CD8-positive, alpha-beta memory T cell (primary cell): ENCODE measurements around the gene RNF220. TPM values are rescaled to one million over a fixed set of nuclear protein-coding genes. Genes with fewer than 3 reads are reported as not detected.

Experiments
- CTCF ChIA-PET: fragments of 350-600 bp; sonication (Branson Sonifier 250); formaldehyde crosslinking; loops from one replicate; lab custom pipeline; 2021; ENCODE audit warnings: antibody characterized with exemption; lab: Charles Lee
- POLR2A ChIA-PET: fragments of 350-600 bp; sonication (Branson Sonifier 250); formaldehyde crosslinking; loops from one replicate; lab custom pipeline; 2021; ENCODE audit warnings: antibody characterized with exemption; lab: Charles Lee
- DNase-seq, 5 donors: peaks; one replicate each; pipeline versions ENCODE4 v3.0.0 to v3.0.0-alpha.2; 2020 to 2022; ENCODE audit warnings: mixed read lengths in 1 of 5
- H3K27ac ChIP-seq: one replicate; pipeline ENCODE4 v1.7.0; 2013; ENCODE audit warnings: low read depth, mild to moderate bottlenecking, low read length, moderate library complexity
- H3K27me3 ChIP-seq: 2 replicates; pipeline ENCODE4 v1.7.0; 2013; ENCODE audit warnings: low read length, mild to moderate bottlenecking; ENCODE audit not compliant: insufficient read depth, poor library complexity, severe bottlenecking
- H3K36me3 ChIP-seq: 2 replicates; pipeline ENCODE4 v1.7.0; 2013; ENCODE audit warnings: mild to moderate bottlenecking, low read length, moderate library complexity; ENCODE audit not compliant: insufficient read depth
- H3K4me1 ChIP-seq: 2 replicates; pipeline ENCODE4 v1.7.0; 2013; ENCODE audit warnings: mild to moderate bottlenecking, low read length, moderate library complexity; ENCODE audit not compliant: insufficient read depth
- H3K4me3 ChIP-seq: 2 replicates; pipeline ENCODE4 v1.7.0; 2013; ENCODE audit warnings: mild to moderate bottlenecking, low read length
- H3K9me3 ChIP-seq: 2 replicates; pipeline ENCODE4 v1.7.0; 2013; ENCODE audit warnings: mild to moderate bottlenecking, low read length
- H3K27ac Mint-ChIP-seq, 8 donors: one replicate each; pipeline ENCODE4 v1.8.0; 2020 to 2021; ENCODE audit warnings: mixed read lengths in 8 of 8, mild to moderate bottlenecking in 6 of 8, inconsistent platforms in 3 of 8, moderate library complexity in 3 of 8
- H3K27me3 Mint-ChIP-seq, 2 donors: one replicate each; pipeline ENCODE4 v1.8.0; 2020 to 2021; ENCODE audit warnings: mixed read lengths in 2 of 2, mild to moderate bottlenecking in 1 of 2, moderate library complexity in 1 of 2
- H3K36me3 Mint-ChIP-seq, 3 donors: one replicate each; pipeline ENCODE4 v1.8.0; 2020 to 2021; ENCODE audit warnings: mixed read lengths in 3 of 3, inconsistent platforms in 1 of 3, mild to moderate bottlenecking in 1 of 3
- H3K4me1 Mint-ChIP-seq, 3 donors: one replicate each; pipeline ENCODE4 v1.8.0; 2020 to 2021; ENCODE audit warnings: mixed read lengths in 3 of 3, inconsistent platforms in 1 of 3, mild to moderate bottlenecking in 1 of 3
- H3K4me3 Mint-ChIP-seq, 7 donors: one replicate each; pipeline ENCODE4 v1.8.0; 2020 to 2021; ENCODE audit warnings: mixed read lengths in 7 of 7, mild to moderate bottlenecking in 6 of 7, moderate library complexity in 4 of 7, inconsistent platforms in 2 of 7
- H3K9me3 Mint-ChIP-seq, 5 donors: one replicate each; pipeline ENCODE4 v1.8.0; 2020 to 2022; ENCODE audit warnings: mixed read lengths in 5 of 5, mild to moderate bottlenecking in 3 of 5, moderate library complexity in 2 of 5, inconsistent platforms in 1 of 5
- polyA plus RNA-seq: library from polyadenylated mRNA; unstranded; fragments of 300-500 nt; fragmentation: Illumina TruSeq; gene quantifications from one replicate; pipeline ENCODE4 v1.2.3, GENCODE V29; 2021
- total RNA-seq, 2 experiments: library from RNA; stranded (reverse); gene quantifications; one replicate each; pipeline ENCODE4 v1.2.3, GENCODE V29; 2021

Gene RNF220
- total and polyA plus RNA-seq, 3 experiments from 2014 or later = 104 to 115 (median 115) TPM

DNA sequence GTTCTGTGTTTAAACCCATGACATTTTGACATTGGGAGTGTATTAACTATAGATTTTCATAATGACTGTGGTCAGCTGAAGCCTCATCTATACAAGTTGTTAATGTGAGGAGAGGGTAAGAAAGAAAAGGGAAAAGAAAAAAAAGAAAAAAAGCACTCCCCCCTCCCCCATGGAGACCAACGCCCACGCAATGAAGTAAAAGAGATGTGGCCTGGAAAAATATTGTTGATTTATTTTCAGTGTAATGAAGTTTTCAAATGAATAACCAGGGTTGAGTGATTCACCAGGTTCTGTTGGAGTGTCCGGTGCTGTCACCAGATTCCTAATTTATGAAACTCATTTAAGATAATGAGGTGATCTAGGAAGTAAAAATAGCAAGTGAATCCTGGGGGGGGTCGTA, 4.7 kb downstream of the RNF220 start:
- CTCF ChIA-PET = no interaction called here
- Mint-ChIP-seq H3K4me3 (no peak overlapping the region), H3K9me3 (peaks cover 0 to 11% (median 3%) of the 10 kb centered on the region in 5 donors), H3K36me3 (no peaks in the 10 kb centered on the region), H3K27ac (no peak overlapping the region), H3K4me1 (peaks cover 35 to 43% (median 36%) of the 10 kb centered on the region in 3 donors), H3K27me3 (peaks cover 24 to 37% of the 10 kb centered on the region in 2 donors)
- H3K9me3 ChIP-seq = no peaks in the 10 kb centered on the region
- H3K36me3 ChIP-seq = no peaks in the 10 kb centered on the region
- no peak for DNase-seq
- peaks cover 67% of the 10 kb centered on the region for H3K27me3 ChIP-seq
- H3K4me3 ChIP-seq = no peak overlapping the region
- POLR2A ChIA-PET = no interaction called here
- peaks cover 30% of the 10 kb centered on the region for H3K4me1 ChIP-seq
- no peak overlapping the region for H3K27ac ChIP-seq

DNA sequence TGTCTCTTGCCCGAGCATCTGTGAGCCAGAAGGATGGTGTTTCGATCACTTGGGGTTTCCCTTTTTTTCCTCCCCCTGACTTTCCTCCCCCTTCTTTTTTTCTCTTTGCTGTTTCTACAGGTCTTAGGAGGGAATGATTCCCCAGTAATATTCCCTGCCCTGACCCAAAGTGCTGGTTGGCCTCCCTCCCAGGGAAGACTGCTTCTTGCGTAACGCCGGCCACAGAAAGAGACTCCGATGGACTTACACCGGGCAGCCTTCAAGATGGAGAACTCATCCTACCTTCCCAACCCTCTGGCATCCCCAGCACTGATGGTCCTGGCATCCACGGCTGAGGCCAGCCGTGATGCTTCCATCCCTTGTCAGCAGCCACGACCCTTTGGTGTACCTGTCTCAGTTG, 6.8 kb downstream of the RNF220 start:
- Mint-ChIP-seq H3K9me3 (peaks cover 0 to 11% (median 3%) of the 10 kb centered on the region in 5 donors), H3K27ac (no peak overlapping the region), H3K4me3 (peak overlapping the region in 1 of 7 donors; percentile 45), H3K4me1 (peaks cover 18 to 22% (median 18%) of the 10 kb centered on the region in 3 donors), H3K27me3 (peaks cover 18 to 38% of the 10 kb centered on the region in 2 donors), H3K36me3 (no peaks in the 10 kb centered on the region)
- Histone ChIP-seq H3K4me3 (no peak overlapping the region), H3K27me3 (peaks cover 67% of the 10 kb centered on the region), H3K27ac (no peak overlapping the region), H3K9me3 (no peaks in the 10 kb centered on the region), H3K4me1 (peaks cover 19% of the 10 kb centered on the region), H3K36me3 (no peaks in the 10 kb centered on the region)
- DNase-seq = no peak
- ChIA-PET CTCF (no interaction called here), POLR2A (no interaction called here)

DNA sequence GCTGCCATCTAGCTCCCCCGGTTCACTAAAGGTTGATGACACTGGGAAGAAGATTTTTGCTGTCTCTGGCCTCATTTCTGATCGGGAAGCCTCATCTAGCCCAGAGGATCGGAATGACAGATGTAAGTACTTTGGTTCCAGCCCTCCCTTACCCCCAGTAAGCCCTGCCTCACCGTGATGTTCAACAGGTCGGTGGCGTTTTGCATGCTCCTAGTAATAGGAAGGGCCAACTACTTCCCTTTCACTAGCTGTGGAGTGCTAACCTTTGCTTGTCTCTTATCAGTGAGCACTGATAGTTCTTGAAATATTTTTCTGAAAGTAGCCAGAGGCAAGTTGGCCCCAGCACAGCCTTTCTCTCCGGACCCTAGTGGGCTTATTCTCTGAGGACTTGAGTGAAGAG, 7.5 kb downstream of the RNF220 start:
- DNase-seq = no peak
- H3K27ac Mint-ChIP-seq = no peak overlapping the region
- no peaks in the 10 kb centered on the region for H3K36me3 Mint-ChIP-seq
- no peak overlapping the region for H3K27ac ChIP-seq
- ChIA-PET POLR2A (no interaction called here), CTCF (no interaction called here)
- H3K4me3 ChIP-seq = no peak overlapping the region
- H3K4me3 Mint-ChIP-seq = no peak overlapping the region
- no peaks in the 10 kb centered on the region for H3K36me3 ChIP-seq
- peaks cover 65% of the 10 kb centered on the region for H3K27me3 ChIP-seq
- H3K9me3 ChIP-seq = no peaks in the 10 kb centered on the region
- H3K4me1 Mint-ChIP-seq = peaks cover 15 to 23% (median 21%) of the 10 kb centered on the region in 3 donors
- peaks cover 19 to 41% of the 10 kb centered on the region in 2 donors for H3K27me3 Mint-ChIP-seq
- H3K9me3 Mint-ChIP-seq = peaks cover 0 to 11% (median 3%) of the 10 kb centered on the region in 5 donors
- peaks cover 14% of the 10 kb centered on the region for H3K4me1 ChIP-seq

DNA sequence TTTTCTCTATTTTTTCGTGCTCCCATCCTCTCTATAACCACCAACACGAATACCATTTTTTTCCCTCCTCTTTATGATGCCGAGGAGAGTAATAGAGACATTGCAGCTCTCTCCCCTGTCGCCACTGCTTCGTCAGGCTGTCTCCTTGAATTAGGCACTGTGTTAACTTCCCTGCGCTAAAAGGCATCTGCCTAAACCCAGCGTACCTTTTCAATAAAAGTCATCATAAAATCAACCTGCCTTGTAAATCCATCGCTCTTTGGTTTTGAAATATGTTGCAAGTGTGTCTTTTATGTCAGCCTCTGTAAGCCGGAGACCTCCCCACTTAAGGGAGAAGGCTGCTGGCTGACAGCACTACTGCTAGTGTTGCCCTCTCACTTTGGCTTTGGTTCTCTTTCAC, 8.7 kb downstream of the RNF220 start:
- peaks cover 63% of the 10 kb centered on the region for H3K27me3 ChIP-seq

DNA sequence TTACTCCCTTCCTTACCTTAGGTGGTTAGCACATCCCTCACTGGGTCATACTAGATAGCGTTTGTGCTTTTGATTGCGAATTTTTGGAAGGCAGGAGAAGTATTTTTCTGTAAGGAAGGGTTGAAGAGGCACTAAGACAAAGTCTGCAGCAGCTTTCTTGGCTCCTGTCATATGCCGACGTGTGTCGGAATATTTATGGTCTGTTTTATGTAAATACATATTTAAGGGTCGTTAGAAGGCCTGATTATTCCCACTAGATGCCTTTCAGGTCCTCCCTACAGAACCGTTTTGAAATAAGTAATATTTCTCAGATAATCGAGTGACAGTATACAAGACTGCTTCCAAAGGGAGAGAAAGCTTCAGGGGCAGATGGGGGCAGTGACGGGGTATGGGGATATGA, 10.0 kb downstream of the RNF220 start:
- CTCF ChIA-PET = no interaction called here

More for the DNA sequence above, 8.7 kb downstream of the RNF220 start:
- H3K27ac Mint-ChIP-seq = no peak overlapping the region
- peaks cover 24 to 33% of the 10 kb centered on the region in 2 donors for H3K27me3 Mint-ChIP-seq
- Histone ChIP-seq H3K4me1 (peaks cover 4% of the 10 kb centered on the region), H3K9me3 (no peaks in the 10 kb centered on the region), H3K27ac (no peak overlapping the region), H3K4me3 (no peak overlapping the region), H3K36me3 (no peaks in the 10 kb centered on the region)
- H3K36me3 Mint-ChIP-seq = no peaks in the 10 kb centered on the region
- ChIA-PET CTCF (no interaction called here), POLR2A (no interaction called here)
- H3K9me3 Mint-ChIP-seq = peaks cover 0 to 6% (median 3%) of the 10 kb centered on the region in 5 donors
- H3K4me1 Mint-ChIP-seq = peaks cover 7 to 16% (median 13%) of the 10 kb centered on the region in 3 donors
- no peak for DNase-seq
- H3K4me3 Mint-ChIP-seq = no peak overlapping the region

DNA sequence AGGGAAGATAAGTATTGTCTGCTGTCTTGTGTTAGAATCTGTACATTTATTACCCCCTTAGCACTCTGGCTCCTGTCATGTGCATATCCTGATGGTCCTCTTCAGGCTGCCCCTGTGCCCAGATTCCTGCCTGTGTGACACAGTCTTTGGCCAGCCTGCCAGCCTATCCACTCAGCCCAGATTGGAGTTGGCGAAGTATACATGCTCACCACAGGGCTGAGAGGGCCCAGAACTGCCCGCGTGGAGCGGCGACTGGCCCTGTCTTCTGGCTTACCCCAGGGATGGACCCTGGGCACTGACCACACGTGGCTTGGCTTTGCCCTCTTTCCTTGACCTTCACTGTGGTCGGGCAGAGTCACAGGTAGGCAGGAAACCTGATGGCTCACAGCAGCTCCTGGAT, 11.4 kb downstream of the RNF220 start:
- Histone ChIP-seq H3K27me3 (peaks cover 52% of the 10 kb centered on the region), H3K9me3 (no peaks in the 10 kb centered on the region), H3K36me3 (no peaks in the 10 kb centered on the region), H3K4me3 (no peak overlapping the region), H3K27ac (no peak overlapping the region), H3K4me1 (no peaks in the 10 kb centered on the region)
- Mint-ChIP-seq H3K36me3 (no peaks in the 10 kb centered on the region), H3K27ac (no peak overlapping the region), H3K27me3 (peaks cover 41 to 48% of the 10 kb centered on the region in 2 donors), H3K4me3 (peak overlapping the region in 1 of 7 donors; percentile 28), H3K4me1 (peaks cover 0 to 9% (median 5%) of the 10 kb centered on the region in 3 donors), H3K9me3 (no peaks in the 10 kb centered on the region)
- POLR2A ChIA-PET = no interaction called here
- no peak for DNase-seq
- CTCF ChIA-PET = no interaction called here

More for the DNA sequence above, 10.0 kb downstream of the RNF220 start:
- no peaks in the 10 kb centered on the region for H3K36me3 ChIP-seq
- H3K9me3 ChIP-seq = no peaks in the 10 kb centered on the region
- no peaks in the 10 kb centered on the region for H3K4me1 ChIP-seq
- no peaks in the 10 kb centered on the region for H3K9me3 Mint-ChIP-seq
- peaks cover 0 to 9% (median 5%) of the 10 kb centered on the region in 3 donors for H3K4me1 Mint-ChIP-seq
- peaks cover 64% of the 10 kb centered on the region for H3K27me3 ChIP-seq
- H3K27me3 Mint-ChIP-seq = peaks cover 29 to 34% of the 10 kb centered on the region in 2 donors
- no peak overlapping the region for H3K27ac ChIP-seq
- H3K4me3 ChIP-seq = no peak overlapping the region
- POLR2A ChIA-PET = no interaction called here
- no peaks in the 10 kb centered on the region for H3K36me3 Mint-ChIP-seq
- DNase-seq = no peak
- no peak overlapping the region for H3K4me3 Mint-ChIP-seq
- no peak overlapping the region for H3K27ac Mint-ChIP-seq

DNA sequence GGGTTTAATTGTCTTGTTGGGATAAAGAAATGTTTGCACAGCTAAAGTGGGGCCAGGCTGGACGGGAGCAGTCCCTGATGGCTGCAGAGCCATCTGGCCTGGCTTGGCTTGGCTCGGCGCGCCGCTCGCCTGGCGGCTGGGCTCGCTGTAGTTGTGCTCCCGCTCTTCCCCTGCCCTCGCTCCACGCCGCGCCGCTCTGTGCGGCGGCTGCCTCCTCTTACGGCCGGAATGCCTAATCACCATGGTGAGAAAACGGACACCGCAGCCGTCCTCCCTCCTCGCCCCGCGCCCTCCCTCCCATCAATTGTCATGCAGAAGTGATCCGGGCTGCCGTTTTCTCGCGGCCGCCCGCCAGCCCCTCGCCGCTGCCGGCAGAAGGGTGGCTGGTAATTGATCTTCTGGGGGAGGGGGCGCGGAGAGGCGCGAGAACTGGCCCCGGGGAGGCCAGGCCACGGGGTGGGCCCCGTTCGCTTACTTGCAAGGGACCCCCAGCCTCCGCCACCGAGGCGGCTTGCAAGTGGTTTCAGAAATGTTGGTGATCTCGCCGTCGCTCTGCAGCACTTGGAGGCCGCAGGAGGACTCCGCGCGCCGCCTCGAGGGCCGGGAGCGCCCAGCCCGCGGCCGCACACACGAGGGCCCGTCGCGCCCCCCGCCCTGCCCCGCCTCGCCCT, 12.4 kb downstream of the RNF220 start:
- no peak for DNase-seq
- CTCF ChIA-PET = no interaction called here
- no peak overlapping the region for H3K4me3 ChIP-seq
- H3K27ac ChIP-seq = no peak overlapping the region
- no peaks in the 10 kb centered on the region for H3K36me3 ChIP-seq
- H3K4me1 ChIP-seq = no peaks in the 10 kb centered on the region
- H3K4me1 Mint-ChIP-seq = peaks cover 0 to 9% (median 5%) of the 10 kb centered on the region in 3 donors
- H3K4me3 Mint-ChIP-seq = peak overlapping the region in 6 of 7 donors; percentile 3 to 45 (median 36)
- no peaks in the 10 kb centered on the region for H3K36me3 Mint-ChIP-seq
- H3K9me3 ChIP-seq = no peaks in the 10 kb centered on the region
- POLR2A ChIA-PET = no interaction called here
- no peaks in the 10 kb centered on the region for H3K9me3 Mint-ChIP-seq
- H3K27me3 ChIP-seq = peaks cover 43% of the 10 kb centered on the region
- H3K27ac Mint-ChIP-seq = no peak overlapping the region
- peaks cover 50 to 57% of the 10 kb centered on the region in 2 donors for H3K27me3 Mint-ChIP-seq

DNA sequence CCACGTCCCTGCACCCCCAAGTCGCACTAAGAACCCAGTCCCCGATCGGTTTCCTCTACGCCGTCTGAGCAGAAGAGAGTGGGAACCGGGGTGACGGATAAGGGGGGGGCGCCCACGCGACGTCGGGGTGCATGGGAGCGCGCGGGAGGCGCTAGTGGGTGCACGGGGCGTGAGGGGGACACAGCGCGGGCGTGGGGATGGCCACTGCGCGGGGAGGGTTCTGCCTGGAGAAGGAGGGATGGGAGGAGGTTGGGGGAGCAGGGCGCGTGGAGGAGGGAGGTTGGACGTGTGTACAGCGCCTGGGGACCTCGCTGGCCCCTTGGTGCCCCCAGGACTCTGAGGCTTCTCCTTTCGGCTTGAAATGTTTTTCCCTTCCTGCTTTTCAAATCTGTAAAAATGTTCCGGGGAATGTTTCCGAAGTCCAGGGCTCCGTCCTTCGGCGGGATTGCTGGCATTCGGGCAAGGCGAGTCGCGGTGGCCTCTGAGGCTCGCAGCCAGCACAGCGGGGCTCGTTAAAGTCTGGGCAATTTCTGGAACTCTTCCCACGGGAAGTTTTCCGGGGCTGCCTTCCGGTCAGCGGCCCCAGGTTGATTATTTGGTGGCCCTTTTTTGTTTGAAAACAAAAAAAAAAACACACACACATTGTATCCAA, 13.1 kb downstream of the RNF220 start:
- no peak overlapping the region for H3K27ac ChIP-seq
- CTCF ChIA-PET = no interaction called here
- peaks cover 41% of the 10 kb centered on the region for H3K27me3 ChIP-seq
- DNase-seq = no peak
- Mint-ChIP-seq H3K27ac (no peak overlapping the region), H3K9me3 (no peaks in the 10 kb centered on the region), H3K4me1 (peaks cover 0 to 9% (median 5%) of the 10 kb centered on the region in 3 donors), H3K4me3 (peak overlapping the region in 5 of 7 donors; percentile 11 to 85 (median 17)), H3K27me3 (peaks cover 50 to 62% of the 10 kb centered on the region in 2 donors), H3K36me3 (no peaks in the 10 kb centered on the region)
- no peaks in the 10 kb centered on the region for H3K4me1 ChIP-seq
- POLR2A ChIA-PET = no interaction called here
- no peaks in the 10 kb centered on the region for H3K9me3 ChIP-seq
- no peaks in the 10 kb centered on the region for H3K36me3 ChIP-seq
- H3K4me3 ChIP-seq = no peak overlapping the region
